Activated CD8-positive, alpha-beta T cell treated with anti-CD3 and anti-CD28 coated beads for 36 hours (primary cell): ENCODE results near the gene ESYT3. TPM values are rescaled to one million over a fixed set of nuclear protein-coding genes. Genes with fewer than 3 reads are reported as not detected.
"Not testable (repeated sequence)": the region's sequence is repeated elsewhere in the genome, so short reads cannot be mapped to it uniquely, and the experiment has no call there.

Experiments
- ATAC-seq: fragments of 200-7000 bp; cut with Tn5 transposase; one replicate; pipeline ENCODE4 v1.10.0; 2021; ENCODE audit warnings: mild to moderate bottlenecking, moderate library complexity
- CTCF ChIA-PET: fragments of 350-600 bp; sonication (Branson Sonifier 250); formaldehyde crosslinking; loops from one replicate; lab custom pipeline; 2021; ENCODE audit warnings: antibody characterized with exemption; lab: Charles Lee
- POLR2A ChIA-PET: fragments of 350-600 bp; sonication (Branson Sonifier 250); formaldehyde crosslinking; loops from one replicate; lab custom pipeline; 2021; ENCODE audit warnings: antibody characterized with exemption; lab: Charles Lee
- DNase-seq: peaks from one replicate; pipeline ENCODE4 v3.0.0-alpha.2; 2020
- H3K27ac Mint-ChIP-seq: one replicate; pipeline ENCODE4 v1.8.0; 2021; ENCODE audit warnings: mild to moderate bottlenecking, mixed read lengths
- H3K27me3 Mint-ChIP-seq: one replicate; pipeline ENCODE4 v1.8.0; 2021; ENCODE audit warnings: mixed read lengths
- H3K36me3 Mint-ChIP-seq: one replicate; pipeline ENCODE4 v1.8.0; 2021; ENCODE audit warnings: low read depth, mixed read lengths
- H3K4me1 Mint-ChIP-seq: one replicate; pipeline ENCODE4 v1.8.0; 2021; ENCODE audit warnings: low read depth, mixed read lengths
- H3K4me3 Mint-ChIP-seq: one replicate; pipeline ENCODE4 v1.8.0; 2021; ENCODE audit warnings: mild to moderate bottlenecking, moderate library complexity, mixed read lengths
- H3K9me3 Mint-ChIP-seq: one replicate; pipeline ENCODE4 v1.8.0; 2021; ENCODE audit warnings: mixed read lengths
- CTCF ChIP-seq: fragments of 200-600 bp; IDR thresholded peaks from one replicate; pipeline ENCODE4 v1.8.0; 2022; ENCODE audit warnings: antibody characterized with exemption, mild to moderate bottlenecking
- intact Hi-C: fragments of 100-400 bp; cut with micrococcal nuclease; formaldehyde crosslinking; loops from one replicate; pipeline ENCODE4 v1.10.0; 2022
- total RNA-seq, 2 experiments: library from RNA; stranded (reverse); gene quantifications; one replicate each; pipeline ENCODE4 v1.2.3, GENCODE V29; 2021

ESYT3 gene
- total RNA-seq, 2 experiments from 2014 or later, result 0.09 to 0.16 TPM

GRCh38 chr3:138450704-138451424 is 16.4 kb downstream of the ESYT3 start:
- Mint-ChIP-seq H3K9me3 (no peaks in the 10 kb centered on the region), H3K27ac (no peak overlapping the region), H3K4me3 (no peak overlapping the region), H3K27me3 (no peaks in the 10 kb centered on the region), H3K4me1 (no peaks in the 10 kb centered on the region), H3K36me3 (no peaks in the 10 kb centered on the region)
- ChIA-PET CTCF (interaction anchor here (1.2 to 1.6 kb wide), 3 partner anchors 33 to 485 kb away, joined by 3 read pairs; no protein-coding TSS in a partner anchor), POLR2A (no interaction called here)
- DNase-seq, result no peak
- ATAC-seq, result no peak
- TF ChIP-seq CTCF, result no peak
- intact Hi-C loops, result no loop called here

GRCh38 chr3:138451595-138452162 is 17.3 kb downstream of the ESYT3 start:
- DNase-seq (no peak), ATAC-seq (no peak)
- H3K4me1 Mint-ChIP-seq, result no peaks in the 10 kb centered on the region
- ChIA-PET CTCF (interaction anchor here (1.6 kb wide), 1 partner anchor 472 kb away, joined by 3 read pairs; no protein-coding TSS in a partner anchor), POLR2A (no interaction called here)
- no peaks in the 10 kb centered on the region for H3K36me3 Mint-ChIP-seq
- H3K27ac Mint-ChIP-seq, result no peak overlapping the region
- intact Hi-C loops, result no loop called here
- TF ChIP-seq CTCF, result no peak
- H3K27me3 Mint-ChIP-seq, result no peaks in the 10 kb centered on the region
- H3K4me3 Mint-ChIP-seq, result no peak overlapping the region
- no peaks in the 10 kb centered on the region for H3K9me3 Mint-ChIP-seq

GRCh38 chr3:138452436-138452835 is 18.0 kb downstream of the ESYT3 start:
- Mint-ChIP-seq H3K4me1 (no peaks in the 10 kb centered on the region), H3K27ac (no peak overlapping the region), H3K4me3 (no peak overlapping the region), H3K9me3 (no peaks in the 10 kb centered on the region), H3K36me3 (no peaks in the 10 kb centered on the region), H3K27me3 (no peaks in the 10 kb centered on the region)
- CTCF ChIA-PET, result interaction anchor here (1.6 kb wide), 1 partner anchor 471 kb away, joined by 3 read pairs; no protein-coding TSS in a partner anchor
- no peak for TF ChIP-seq CTCF
- ATAC-seq, result no peak
- intact Hi-C loops, result no loop called here
- no peak for DNase-seq
- POLR2A ChIA-PET, result no interaction called here

- POLR2A ChIA-PET, H3K9me3 Mint-ChIP-seq, H3K27ac Mint-ChIP-seq, intact Hi-C loops, DNase-seq, ATAC-seq, H3K4me1 Mint-ChIP-seq, H3K27me3 Mint-ChIP-seq, H3K36me3 Mint-ChIP-seq, CTCF ChIA-PET, H3K4me3 Mint-ChIP-seq: not testable (repeated sequence)
These were observed 19.5 kb downstream of the ESYT3 start for GRCh38 chr3:138453940-138454339.

GRCh38 chr3:138455801-138456716 is 21.6 kb downstream of the ESYT3 start:
- intact Hi-C loops, result no loop called here
- Mint-ChIP-seq H3K9me3 (no peaks in the 10 kb centered on the region), H3K4me1 (no peaks in the 10 kb centered on the region), H3K27ac (no peak overlapping the region), H3K36me3 (no peaks in the 10 kb centered on the region), H3K27me3 (no peaks in the 10 kb centered on the region), H3K4me3 (no peak overlapping the region)
- POLR2A ChIA-PET, result no interaction called here
- ATAC-seq, result no peak
- TF ChIP-seq CTCF, result no peak
- CTCF ChIA-PET, result no interaction called here
- DNase-seq, result no peak
